Measurements from ENCODE around the gene EMX2. TPM values are rescaled to one million over a fixed set of nuclear protein-coding genes. Genes with fewer than 3 reads are reported as not detected.

Gene EMX2
- total and polyA plus RNA-seq, 8 donors, result 0.17 to 1.4 (median 0.33) TPM; not detected in 2

DNA sequence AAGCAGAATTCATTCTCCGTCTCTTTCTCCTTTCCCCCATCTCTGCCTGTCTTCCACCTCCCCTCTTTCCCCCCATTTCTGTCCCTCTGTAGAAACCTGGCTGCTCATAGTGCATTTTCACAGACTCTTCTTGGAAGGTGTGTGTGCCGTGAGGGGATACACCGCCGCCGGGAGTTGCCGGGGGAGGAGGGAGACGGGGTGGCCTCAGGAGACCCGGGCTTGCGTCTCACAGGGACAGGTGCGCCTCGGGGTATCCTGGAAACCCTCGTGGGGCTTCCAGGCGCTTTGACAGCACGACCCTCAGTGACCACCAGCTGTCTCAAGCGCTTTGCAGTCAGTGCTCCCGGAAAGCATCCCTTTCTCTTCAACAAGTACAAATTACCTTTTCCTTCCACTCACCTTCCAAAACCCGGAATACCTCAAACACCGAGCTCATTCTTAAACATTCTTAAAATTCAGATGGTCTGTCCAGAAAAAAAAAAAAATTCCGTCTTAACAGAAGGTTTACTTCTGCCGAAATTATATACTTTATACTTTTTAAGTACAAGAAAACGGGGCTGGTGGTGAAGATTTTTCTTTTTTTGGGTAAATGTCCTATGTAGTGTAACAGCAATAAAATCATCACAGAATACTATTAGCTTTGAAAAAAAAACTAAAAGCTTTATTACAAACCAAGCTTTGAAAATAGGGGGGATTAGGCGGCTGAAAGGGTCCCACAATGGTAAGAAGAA lies 8.2 kb downstream of the EMX2 start:
- ATAC-seq, result no peak

DNA sequence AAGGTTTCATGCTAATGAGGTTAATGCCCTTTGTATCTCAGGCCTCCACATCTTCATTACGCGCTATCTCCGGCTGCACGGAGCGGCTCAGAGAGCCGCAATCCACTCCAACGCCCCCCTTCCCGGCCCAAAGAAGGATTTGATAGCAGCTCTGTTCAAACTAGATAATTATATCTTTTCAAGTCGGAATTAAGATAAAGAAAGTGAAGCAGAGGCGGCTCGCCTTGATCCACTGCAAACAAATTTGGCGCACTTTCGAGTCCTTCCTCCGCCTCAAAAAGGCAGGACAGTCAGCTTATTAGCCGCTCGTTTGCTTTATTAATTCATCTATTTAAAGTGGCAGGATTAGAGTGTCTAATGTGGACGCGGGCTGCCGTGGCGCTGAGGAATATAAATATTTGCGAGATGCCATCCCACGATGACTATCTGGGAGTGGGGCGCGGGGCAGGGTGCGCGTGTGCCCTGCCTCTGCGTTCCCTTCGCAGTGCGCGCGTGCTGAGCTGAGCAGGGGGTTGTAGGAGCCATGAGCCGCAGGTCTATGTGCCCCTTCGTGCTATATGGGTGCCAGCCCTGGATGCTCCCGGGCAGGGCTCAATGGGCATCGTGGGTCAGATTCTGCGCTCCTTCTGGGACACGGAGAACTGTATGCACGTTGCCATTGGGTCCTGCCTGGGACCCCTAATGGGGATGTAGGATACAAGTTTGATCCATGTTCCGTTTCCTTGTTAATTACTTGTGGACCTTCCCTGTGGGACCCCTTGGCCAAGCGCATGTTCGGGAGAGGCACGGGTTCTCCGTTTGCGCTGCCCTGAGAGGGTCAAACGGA lies 9.0 kb downstream of the EMX2 start:
- H3K27ac ChIP-seq, result no peak overlapping the region
- no peak overlapping the region for H3K4me3 ChIP-seq
- peaks cover 0 to 10% of the 10 kb centered on the region in 2 donors for H3K4me1 ChIP-seq
- intact Hi-C loops (cut with DNase I), result no loop called here
- no peaks in the 10 kb centered on the region for H3K9me3 ChIP-seq
- ATAC-seq, result no peak
- no peak for TF ChIP-seq CTCF (IDR thresholded peaks at IDR 0.05)
- no peak for DNase-seq
- no peaks in the 10 kb centered on the region for H3K36me3 ChIP-seq
- peaks cover 95 to 100% of the 10 kb centered on the region in 2 donors for H3K27me3 ChIP-seq

More for the DNA sequence above, 8.2 kb downstream of the EMX2 start:
- intact Hi-C loops (cut with DNase I), result no loop called here
- H3K27me3 ChIP-seq, result peaks cover 99 to 100% of the 10 kb centered on the region in 2 donors
- no peaks in the 10 kb centered on the region for H3K36me3 ChIP-seq
- no peaks in the 10 kb centered on the region for H3K9me3 ChIP-seq
- no peak overlapping the region for H3K4me3 ChIP-seq
- no peak for DNase-seq
- peaks cover 0 to 12% of the 10 kb centered on the region in 2 donors for H3K4me1 ChIP-seq
- H3K27ac ChIP-seq, result no peak overlapping the region
- TF ChIP-seq CTCF (IDR thresholded peaks at IDR 0.05), result no peak

GRCh38 chr10:117552156-117552631 lies 9.6 kb downstream of the EMX2 start:
- no peak overlapping the region for H3K27ac ChIP-seq
- ATAC-seq, result peak; percentile 62
- H3K4me1 ChIP-seq, result peaks cover 0 to 10% of the 10 kb centered on the region in 2 donors
- H3K9me3 ChIP-seq, result no peaks in the 10 kb centered on the region
- H3K4me3 ChIP-seq, result no peak overlapping the region
- peaks cover 88 to 100% of the 10 kb centered on the region in 2 donors for H3K27me3 ChIP-seq
- TF ChIP-seq CTCF (IDR thresholded peaks at IDR 0.05), result no peak
- H3K36me3 ChIP-seq, result no peaks in the 10 kb centered on the region
- intact Hi-C loops (cut with DNase I), result no loop called here
- peak in 1 of 4 donors; percentile 60 for DNase-seq

GRCh38 chr10:117552701-117553141 lies 10.2 kb downstream of the EMX2 start:
- DNase-seq (no peak), ATAC-seq (no peak)
- TF ChIP-seq CTCF (IDR thresholded peaks at IDR 0.05), result no peak
- intact Hi-C loops (cut with DNase I), result no loop called here
- Histone ChIP-seq H3K27ac (no peak overlapping the region), H3K9me3 (no peaks in the 10 kb centered on the region), H3K4me1 (peaks cover 0 to 10% of the 10 kb centered on the region in 2 donors), H3K4me3 (no peak overlapping the region), H3K36me3 (no peaks in the 10 kb centered on the region), H3K27me3 (peaks cover 83 to 99% of the 10 kb centered on the region in 2 donors)
